Lower leg skin (tissue), 3 donors: ENCODE data around the gene SNF8.

Experiments used
- CTCF ChIP-seq, 3 donors: fragments of 450-650 bp; IDR thresholded peaks; one replicate each; pipeline ENCODE4 v1.5.1; 2016; ENCODE audit warnings: antibody characterized with exemption in 3 of 3, mild to moderate bottlenecking in 3 of 3, moderate library complexity in 2 of 3
- POLR2A ChIP-seq, 2 donors: fragments of 450-650 bp; IDR thresholded peaks; one replicate each; pipeline ENCODE4 v1.6.1; 2016 to 2017; ENCODE audit warnings: antibody characterized with exemption in 2 of 2, mild to moderate bottlenecking in 1 of 2, moderate library complexity in 1 of 2

GRCh38 chr17:48908853-48909394 is 35.7 kb downstream of the SNF8 start:
- TF ChIP-seq CTCF (IDR thresholded peaks at IDR 0.05) (no peak), POLR2A (IDR thresholded peaks at IDR 0.05) (no peak)
